GM21447 (cell line): ENCODE measurements around the gene HES5.
"Not testable (repeated sequence)": the region's sequence is repeated elsewhere in the genome, so short reads cannot be mapped to it uniquely, and the experiment has no call there.

Experiments used
- ATAC-seq: cut with Tn5 transposase; IDR thresholded peaks from one replicate; pipeline ENCODE4 v1.9.1; 2021; ENCODE audit not compliant: unreplicated experiment

HES5 gene

GRCh38 chr1:2561446-2561845 lies 31.4 kb upstream of the HES5 start:
- ATAC-seq = no peak

GRCh38 chr1:2560299-2561073 lies 30.4 kb upstream of the HES5 start:
- ATAC-seq = no peak

- no peak for ATAC-seq
Measured at GRCh38 chr1:2559509-2560298, 29.6 kb upstream of the HES5 start.

GRCh38 chr1:2558861-2559260 lies 28.8 kb upstream of the HES5 start:
- ATAC-seq = no peak

GRCh38 chr1:2558420-2558819 lies 28.4 kb upstream of the HES5 start:
- ATAC-seq = no peak

- ATAC-seq = no peak
Measured at GRCh38 chr1:2557482-2558400, 27.7 kb upstream of the HES5 start.

GRCh38 chr1:2556678-2557481 lies 26.8 kb upstream of the HES5 start:
- no peak for ATAC-seq

- ATAC-seq = peak; percentile 33
Measured at GRCh38 chr1:2556277-2556677, 26.2 kb upstream of the HES5 start, which contains the start of gene TNFRSF14. Gene TNFRSF14 (plus strand): TSS chr1:2556371. CDS start chr1:2556665, 294 bp downstream.

GRCh38 chr1:2555634-2556276 lies 25.7 kb upstream of the HES5 start:
- ATAC-seq = peak; percentile 43

GRCh38 chr1:2554621-2555387 lies 24.7 kb upstream of the HES5 start:
- ATAC-seq = no peak

- no peak for ATAC-seq
Measured at GRCh38 chr1:2553871-2554620, 24.0 kb upstream of the HES5 start.

GRCh38 chr1:2553076-2553475 lies 23.0 kb upstream of the HES5 start:
- not testable (repeated sequence) for ATAC-seq

GRCh38 chr1:2552189-2552588 lies 22.1 kb upstream of the HES5 start:
- ATAC-seq = no peak

GRCh38 chr1:2551544-2551943 lies 21.5 kb upstream of the HES5 start:
- not testable (repeated sequence) for ATAC-seq

GRCh38 chr1:2550309-2550861 lies 20.3 kb upstream of the HES5 start:
- ATAC-seq = not testable (repeated sequence)

- ATAC-seq = not testable (repeated sequence)
Measured at GRCh38 chr1:2549367-2550029, 19.4 kb upstream of the HES5 start.

GRCh38 chr1:2548068-2548589 lies 18.1 kb upstream of the HES5 start:
- peak; percentile 18 for ATAC-seq
